COLO829 (cell line): Measurements from ENCODE around the gene DRD2.
A peak's percentile ranks its signal among the peaks of the same experiment; 100 is the strongest.

ENCODE experiments used
- DNase-seq: peaks from one replicate; pipeline ENCODE4 v3.0.0; 2012; ENCODE audit warnings: low spot score

The DRD2 gene

DNA sequence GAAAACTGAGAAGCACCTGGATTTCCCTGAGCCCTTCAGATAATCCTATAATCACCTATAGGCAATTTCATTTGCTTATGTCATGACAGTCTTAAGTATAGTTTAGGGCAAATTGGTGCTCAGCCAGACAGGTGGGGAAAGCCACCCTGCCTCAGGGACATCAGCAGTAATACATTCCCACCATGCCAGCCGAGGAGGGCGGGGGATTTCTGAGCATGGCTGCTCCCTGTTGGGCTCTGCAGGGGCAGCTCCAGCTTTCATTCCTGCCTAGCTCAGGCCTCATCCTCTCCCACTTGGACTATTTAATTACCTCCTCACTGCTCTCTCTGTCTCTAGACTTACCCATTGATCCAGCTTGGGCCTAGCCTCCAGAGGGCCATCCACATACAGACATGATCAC, 9.0 kb upstream of the DRD2 start:
- no peak for DNase-seq

DNA sequence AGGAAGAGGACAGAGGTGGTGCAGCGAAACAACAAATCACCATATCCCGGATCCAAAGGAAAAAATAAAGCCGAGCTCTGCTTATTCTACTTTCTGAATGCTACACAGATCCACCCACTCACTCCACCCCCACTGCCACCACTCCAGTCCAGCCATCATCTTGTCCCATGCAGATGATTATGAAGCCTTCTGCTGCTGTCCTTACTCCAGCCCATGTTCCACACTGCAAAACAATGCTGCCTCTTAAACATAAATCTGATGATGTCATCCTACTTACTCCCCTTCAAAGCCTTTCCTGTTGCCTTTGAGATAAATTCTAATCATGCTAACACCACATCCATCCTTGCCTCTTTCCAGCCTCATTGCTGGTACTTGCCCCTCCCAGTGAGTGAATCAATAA, 6.5 kb upstream of the DRD2 start:
- DNase-seq = no peak

DNA sequence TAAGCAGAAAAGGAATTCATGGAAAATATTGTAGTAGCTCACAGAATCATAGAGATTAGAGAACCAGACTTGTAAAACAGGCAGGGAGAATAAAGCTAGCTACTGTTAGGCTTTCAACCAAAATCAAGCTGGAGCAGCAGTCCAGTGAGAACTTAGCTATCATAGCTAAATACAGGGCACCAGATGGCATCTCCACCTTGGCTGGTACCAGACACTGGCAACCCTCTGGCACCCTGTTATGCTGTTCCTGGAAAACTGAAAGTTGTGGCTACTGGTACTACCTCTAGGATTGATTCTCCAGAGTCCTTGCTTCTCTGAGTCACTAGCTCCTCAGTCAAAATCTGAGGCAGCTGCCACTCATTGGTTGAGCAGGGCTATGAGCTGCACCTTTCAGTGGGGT, 6.0 kb upstream of the DRD2 start:
- no peak for DNase-seq

GRCh38 chr11:113477321-113477720, 2.1 kb upstream of the DRD2 start:
- no peak for DNase-seq

DNA sequence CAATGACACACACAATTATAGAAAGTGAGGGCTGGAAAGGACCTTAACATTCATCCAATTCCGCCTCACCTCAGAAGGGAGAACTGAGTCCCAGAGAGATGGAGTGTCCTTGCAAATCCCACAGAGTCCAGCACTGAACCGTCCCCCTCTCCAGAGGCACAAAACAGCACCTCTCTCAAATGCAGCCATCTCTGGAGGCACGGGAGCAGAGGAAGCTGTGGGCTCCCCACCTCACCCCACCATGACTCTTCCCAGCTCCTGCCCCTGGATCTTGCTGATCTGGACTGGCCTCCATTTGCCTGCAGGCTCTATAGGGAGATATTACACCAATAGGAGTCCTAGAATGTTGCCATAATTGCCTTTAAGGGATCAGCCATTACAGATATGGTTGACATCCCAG, 1.4 kb upstream of the DRD2 start:
- no peak for DNase-seq

- peak; percentile 48 for DNase-seq
These were observed 637 bp downstream of the DRD2 start for GRCh38 chr11:113474362-113475159.

- no peak for DNase-seq
These were observed 1.2 kb downstream of the DRD2 start for GRCh38 chr11:113473983-113474361.

- no peak for DNase-seq
These were observed 2.7 kb downstream of the DRD2 start for GRCh38 chr11:113472471-113472870.

- no peak for DNase-seq
These were observed 5.0 kb downstream of the DRD2 start for GRCh38 chr11:113470233-113470632.

- no peak for DNase-seq
These were observed 6.4 kb downstream of the DRD2 start for GRCh38 chr11:113468726-113469345.

GRCh38 chr11:113467545-113467944, 7.7 kb downstream of the DRD2 start:
- no peak for DNase-seq

DNA sequence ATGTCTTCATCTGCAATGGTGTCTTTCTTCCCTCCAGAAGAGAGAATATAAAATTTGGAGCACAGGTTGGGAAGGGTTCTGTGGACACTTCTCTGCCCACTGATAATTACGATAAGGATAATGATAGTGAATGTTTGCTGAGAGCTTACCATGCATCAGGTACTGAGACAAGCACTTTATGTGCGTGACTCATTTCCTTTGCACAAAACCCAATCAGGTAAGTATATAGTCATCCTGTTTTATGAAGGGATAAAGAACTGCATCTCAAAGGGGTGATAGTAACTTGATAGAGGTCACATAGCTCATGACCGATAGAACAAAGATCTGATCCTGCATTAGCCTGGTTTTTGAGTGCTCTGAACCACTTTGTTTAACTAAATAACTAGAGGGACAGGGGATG, 9.4 kb downstream of the DRD2 start:
- DNase-seq = no peak

DNA sequence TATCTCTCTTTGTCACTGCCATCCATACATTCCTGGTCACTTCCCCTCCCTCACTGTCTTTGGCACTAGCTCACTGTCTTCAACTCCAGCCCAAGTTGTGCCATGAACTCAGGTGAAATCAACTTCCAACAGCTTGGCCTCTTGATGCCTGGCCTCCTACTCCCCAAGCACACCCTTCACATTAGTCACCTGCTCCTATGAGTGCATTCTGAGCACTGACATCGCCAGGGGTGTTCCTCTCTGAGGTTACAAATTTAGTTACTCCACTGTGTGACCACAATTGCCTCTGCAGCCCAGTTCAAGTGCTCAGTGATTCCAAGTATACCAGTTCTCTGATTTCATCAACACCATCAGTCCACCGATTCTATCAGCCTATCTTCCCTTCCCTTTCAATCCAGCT, 10.8 kb downstream of the DRD2 start:
- no peak for DNase-seq

- DNase-seq = no peak
These were observed 12.4 kb downstream of the DRD2 start for GRCh38 chr11:113462830-113463229.

GRCh38 chr11:113461639-113462038, 13.6 kb downstream of the DRD2 start:
- DNase-seq = no peak

DNA sequence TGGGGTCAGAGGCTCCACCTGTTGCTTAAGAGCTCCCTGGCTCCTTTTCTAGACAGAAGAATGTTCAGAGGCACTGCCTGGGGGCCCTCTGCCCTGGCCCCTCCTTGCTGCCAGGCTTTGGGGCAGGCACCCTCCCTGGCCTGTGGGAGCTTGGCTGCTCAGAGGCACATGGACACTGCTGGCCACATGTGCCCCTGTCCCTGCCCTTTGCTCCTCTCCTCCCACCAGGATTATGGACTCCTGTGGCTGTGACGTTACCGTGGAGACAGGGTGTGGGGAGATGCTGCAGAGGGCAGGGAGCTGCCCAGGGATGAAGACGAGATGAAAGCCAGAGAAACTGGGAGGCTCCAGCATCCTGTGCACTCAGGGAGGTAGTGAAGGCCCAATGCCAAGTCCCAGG, 14.7 kb downstream of the DRD2 start:
- no peak for DNase-seq

DNA sequence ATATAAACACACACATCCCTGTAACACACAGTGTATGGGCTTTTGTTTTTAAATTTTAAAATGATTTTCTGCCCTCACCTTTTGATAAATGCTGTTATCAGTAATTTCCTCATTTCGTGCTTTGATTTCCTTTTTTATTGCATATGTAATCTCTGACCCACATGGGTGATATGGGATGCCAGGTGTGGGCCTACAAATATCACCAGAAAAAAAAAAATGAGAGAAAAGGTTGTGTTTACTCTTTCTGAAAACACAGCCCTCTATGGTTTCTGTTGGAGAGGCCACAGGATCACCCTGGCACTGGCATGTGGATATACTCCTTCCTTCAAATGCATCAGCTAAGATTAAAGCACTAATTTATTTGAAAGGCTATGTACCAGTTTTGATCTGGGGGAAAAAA, 17.0 kb downstream of the DRD2 start:
- no peak for DNase-seq

- no peak for DNase-seq
These were observed 17.4 kb downstream of the DRD2 start for GRCh38 chr11:113457784-113458183.

DNA sequence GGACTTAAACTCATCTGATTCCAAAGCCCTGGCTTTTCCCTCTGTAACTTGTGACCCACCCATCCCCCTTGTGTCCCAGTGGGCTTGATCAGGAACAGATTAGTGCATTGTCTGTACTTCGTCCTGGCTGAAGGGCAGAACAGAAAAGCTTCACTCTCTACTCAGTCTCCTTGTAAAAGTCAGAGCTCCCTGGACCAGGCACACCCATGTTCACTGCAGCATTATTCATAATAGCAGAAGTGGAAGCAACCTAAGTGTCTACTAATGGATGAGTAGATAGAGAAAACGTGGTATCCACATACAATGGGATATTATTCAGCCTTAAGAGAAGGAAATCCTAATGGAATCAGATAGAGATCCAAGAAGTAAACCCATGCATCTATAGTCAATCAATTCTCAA, 20.7 kb downstream of the DRD2 start:
- DNase-seq = no peak

- DNase-seq = no peak
These were observed 25.5 kb downstream of the DRD2 start for GRCh38 chr11:113449743-113450142.

DNA sequence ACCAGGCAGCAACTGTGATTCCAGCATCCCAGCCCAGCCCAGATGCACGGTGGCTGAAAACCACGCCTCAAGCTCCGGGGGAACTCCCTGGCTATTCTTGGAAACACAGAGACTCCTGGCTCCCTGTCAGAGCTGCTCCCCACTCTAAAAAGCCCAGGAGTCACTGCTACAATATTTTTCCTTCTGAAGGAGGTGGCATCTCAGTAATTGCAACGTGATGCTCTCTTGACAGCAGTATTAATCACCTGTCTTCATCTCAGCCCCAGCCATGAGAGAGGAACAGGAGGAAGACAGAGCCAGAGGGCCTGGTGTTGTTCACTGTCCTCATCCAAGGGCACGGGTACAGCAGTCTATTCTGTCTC, 26.9 kb downstream of the DRD2 start:
- no peak for DNase-seq

GRCh38 chr11:113447621-113448315, 27.4 kb downstream of the DRD2 start:
- DNase-seq = peak; percentile 47

GRCh38 chr11:113446938-113447337, 28.3 kb downstream of the DRD2 start:
- DNase-seq = no peak
